Stimulated activated CD4-positive, alpha-beta T cell treated with anti-CD3 and anti-CD28 coated beads, Interleukin-4, amount 100 ng/mL, for 48 hours (primary cell): ENCODE results near the gene DNHD1.

Experiments
- DNase-seq, 2 donors: peaks; one replicate each; pipeline ENCODE4 v3.0.0-alpha.2; 2020; ENCODE audit warnings: low read depth in 2 of 2

DNHD1 gene

GRCh38 chr11:6611092-6611962, 114.2 kb downstream of the DNHD1 start:
- DNase-seq, result no peak

- DNase-seq, result no peak
Observed at GRCh38 chr11:6611963-6612212, 114.8 kb downstream of the DNHD1 start.

- DNase-seq, result peak; percentile 92 to 93
Observed at GRCh38 chr11:6612213-6613041, 115.3 kb downstream of the DNHD1 start, which contains the start of gene TAF10. TAF10 (minus strand) TSS chr11:6612216; CDS start chr11:6612189, 27 bp downstream.

- DNase-seq, result no peak
Observed at GRCh38 chr11:6613496-6613895, 116.4 kb downstream of the DNHD1 start.

GRCh38 chr11:6614446-6614845, 117.4 kb downstream of the DNHD1 start:
- DNase-seq, result no peak

- no peak for DNase-seq
Observed at GRCh38 chr11:6615046-6615445, 118.0 kb downstream of the DNHD1 start.

- no peak for DNase-seq
Observed at GRCh38 chr11:6615882-6616585, 119.0 kb downstream of the DNHD1 start.

GRCh38 chr11:6616596-6617250, 119.6 kb downstream of the DNHD1 start:
- DNase-seq, result no peak

GRCh38 chr11:6617315-6617781, 120.3 kb downstream of the DNHD1 start:
- DNase-seq, result no peak

- peak in 1 of 2 donors; percentile 36 for DNase-seq
Observed at GRCh38 chr11:6618117-6619003, 121.3 kb downstream of the DNHD1 start.

GRCh38 chr11:6619004-6619745, 122.1 kb downstream of the DNHD1 start, which contains the start of gene TPP1:
TPP1 (minus strand) TSS chr11:6619422; CDS start chr11:6619400, 22 bp downstream.
- peak; percentile 72 to 79 for DNase-seq

- no peak for DNase-seq
Observed at GRCh38 chr11:6620636-6621035, 123.6 kb downstream of the DNHD1 start.
